Keratinocyte (primary cell): Measurements from ENCODE around the gene CASP10.

Experiments used
- CTCF ChIP-seq, 3 experiments: IDR thresholded peaks in 1 of 3; conservative IDR thresholded peaks in 1 of 3; optimal IDR thresholded peaks in 1 of 3; 2 replicates in 2 of 3; 3 replicates in 1 of 3; pipeline versions ENCODE3 to v1.5.1; 2011; ENCODE audit warnings: low read length in 3 of 3, mild to moderate bottlenecking in 3 of 3, moderate library complexity in 2 of 3, control low read depth in 1 of 3, inconsistent platforms in 1 of 3; ENCODE audit not compliant: insufficient read depth in 2 of 3; ENCODE audit errors: extremely low read depth in 1 of 3
- EZH2 ChIP-seq: IDR thresholded peaks from one replicate; pipeline ENCODE4 v1.6.1; 2012; ENCODE audit warnings: inconsistent platforms, mild to moderate bottlenecking, low read length, moderate library complexity

GRCh38 chr2:201237486-201238123 lies 54.7 kb downstream of the CASP10 start:
- no peak for TF ChIP-seq EZH2
- TF ChIP-seq CTCF (optimal IDR thresholded peaks at IDR 0.05 in 1 of 3, IDR thresholded peaks at IDR 0.05 in 1 of 3, conservative IDR thresholded peaks at IDR 0.05 in 1 of 3; ENCODE audit: extremely low read depth in 1 of 3, insufficient read depth in 2 of 3, low read length in 3 of 3), result no peak
